GM19397 (cell line): ENCODE results near the gene MTM1.

ENCODE experiments used
- ATAC-seq: cut with Tn5 transposase; IDR thresholded peaks from one replicate; pipeline ENCODE4 v1.9.1; 2021; ENCODE audit warnings: mild to moderate bottlenecking, moderate library complexity; ENCODE audit not compliant: unreplicated experiment

The MTM1 gene

DNA sequence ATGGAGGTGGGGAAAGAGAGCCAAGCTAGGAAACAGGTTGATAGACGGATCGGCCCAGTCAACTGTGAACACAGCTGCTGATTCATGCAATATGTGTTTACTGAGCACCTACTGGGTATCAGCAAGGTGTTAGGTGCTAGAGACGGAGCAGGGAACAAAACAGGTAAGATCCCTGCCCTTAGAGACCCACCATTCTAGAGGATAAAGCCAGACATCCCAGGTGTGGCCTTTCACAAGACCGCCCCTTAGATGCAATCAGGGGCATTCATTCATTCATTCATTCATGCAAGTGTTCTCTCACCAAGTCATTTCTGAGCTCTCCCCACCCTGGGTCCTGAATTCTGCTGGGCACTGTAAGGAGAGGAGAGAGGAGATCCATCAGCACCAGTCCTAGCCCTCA lies 20.2 kb upstream of the MTM1 start:
- ATAC-seq, result no peak

DNA sequence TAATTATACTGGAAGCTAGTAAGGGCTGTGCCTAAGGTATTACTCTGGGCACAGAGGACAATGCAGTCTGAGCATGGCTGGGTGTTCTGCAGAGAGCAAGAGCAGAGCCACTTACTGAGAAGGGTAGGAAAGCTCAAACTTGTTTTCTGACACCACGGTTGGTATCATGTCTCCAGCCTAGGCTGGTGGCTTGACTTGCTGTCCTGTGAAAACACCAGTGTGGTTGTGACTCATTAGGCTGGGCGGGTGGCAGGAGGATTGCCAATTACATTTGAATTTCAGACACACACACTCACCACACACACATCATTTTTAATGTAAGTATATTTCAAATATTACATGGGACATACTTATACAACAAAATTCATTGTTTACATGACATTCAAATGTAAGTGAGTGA lies 19.7 kb upstream of the MTM1 start:
- ATAC-seq, result no peak

DNA sequence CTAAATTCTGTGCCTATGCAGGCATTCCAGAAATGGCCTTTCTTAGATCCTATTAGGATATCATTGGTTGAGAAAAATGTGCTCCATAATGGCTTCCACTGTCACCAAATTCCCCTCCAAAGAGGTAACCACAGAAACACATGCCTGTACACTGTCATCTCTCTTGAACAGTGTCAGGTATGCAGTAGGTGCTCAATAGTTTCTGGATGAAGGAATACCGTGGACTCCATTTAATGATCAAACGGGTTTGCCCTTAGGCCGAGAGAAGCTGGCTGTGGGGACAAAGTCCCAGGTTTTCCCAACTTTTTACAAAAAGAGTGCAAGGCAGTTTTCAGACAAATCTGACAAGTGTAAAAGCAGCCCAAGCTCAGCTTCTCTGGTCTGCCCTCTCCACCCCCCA lies 16.5 kb upstream of the MTM1 start:
- no peak for ATAC-seq

DNA sequence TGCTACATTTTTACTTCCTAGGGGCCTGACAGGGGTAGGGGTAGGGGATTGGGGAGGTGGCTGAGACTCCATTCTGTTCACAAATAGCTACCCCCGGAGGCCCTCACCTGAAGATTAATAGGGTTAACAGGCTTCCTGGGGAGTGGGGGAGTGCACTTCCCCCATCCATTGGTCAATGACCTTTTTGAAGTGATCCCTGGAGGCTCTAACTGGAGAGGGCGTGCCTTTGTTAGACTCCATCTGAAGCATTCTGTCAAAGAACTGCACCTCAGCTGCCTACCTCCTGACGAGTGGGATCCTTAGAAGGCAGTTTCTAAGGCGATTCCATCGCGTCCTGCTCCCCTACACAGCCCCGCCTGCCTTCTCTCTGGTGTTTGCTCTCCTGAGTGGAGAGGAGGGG lies 10.0 kb upstream of the MTM1 start:
- ATAC-seq, result no peak

DNA sequence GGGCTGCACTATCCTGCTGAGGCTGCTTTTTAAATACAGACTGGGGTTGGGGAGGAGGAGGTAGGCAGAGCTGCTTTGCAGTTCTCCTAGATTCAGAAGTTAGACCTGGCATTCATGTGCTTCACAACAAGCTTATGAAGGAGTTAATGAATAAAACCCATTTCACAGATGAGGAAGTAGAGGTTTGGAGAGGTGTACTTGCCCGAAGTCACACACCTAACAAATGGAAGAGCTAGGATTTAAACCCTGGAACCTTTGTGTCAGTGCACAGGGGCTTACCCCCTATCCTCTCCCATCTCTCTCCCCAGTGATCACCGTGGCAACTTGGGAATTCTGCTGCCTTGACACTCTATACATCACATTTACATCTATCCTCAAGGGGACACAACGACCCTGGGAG lies 3.6 kb upstream of the MTM1 start:
- no peak for ATAC-seq

DNA sequence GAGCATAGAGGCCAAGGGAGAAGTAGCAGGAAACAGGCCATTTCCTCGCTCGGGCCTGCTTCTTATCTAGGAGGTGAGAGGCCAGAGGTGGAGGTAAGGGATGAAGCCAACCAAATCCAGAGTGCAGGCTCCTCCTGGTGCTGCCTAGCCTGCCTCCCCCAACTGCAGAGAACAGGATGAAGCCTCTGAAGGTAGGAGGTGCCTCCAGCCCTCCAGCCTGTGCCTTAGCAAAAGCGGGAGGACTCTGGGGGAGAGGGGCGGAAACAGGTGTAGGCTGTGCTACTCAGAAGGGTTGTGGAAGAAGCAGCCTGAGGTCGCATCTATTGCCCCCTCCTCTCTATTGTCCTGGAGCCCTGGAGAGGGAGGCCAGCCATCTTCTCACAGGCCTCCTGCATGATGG lies 2.9 kb upstream of the MTM1 start:
- ATAC-seq, result no peak

DNA sequence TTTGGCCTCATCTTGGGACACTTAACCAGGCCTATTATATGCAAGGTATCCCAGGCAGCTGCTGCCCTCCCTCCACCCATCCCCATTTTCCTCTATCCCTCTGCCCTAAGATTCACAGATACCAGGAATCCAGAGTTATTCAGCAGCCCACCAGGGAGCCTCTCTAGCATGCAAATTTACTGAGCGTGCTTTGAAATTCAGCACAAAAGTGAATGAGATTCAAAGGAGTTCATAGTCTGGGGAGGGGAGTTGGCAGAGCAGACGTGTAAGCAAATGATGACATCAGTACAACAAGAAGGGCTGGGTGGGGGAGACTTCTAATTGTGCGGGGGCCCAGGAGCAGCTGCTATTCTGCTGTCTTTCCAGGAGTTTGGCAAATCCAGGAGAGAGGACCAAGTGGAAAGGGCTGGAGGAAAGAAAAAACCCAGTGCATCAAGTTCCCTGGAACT lies 1.7 kb upstream of the MTM1 start:
- ATAC-seq, result no peak

DNA sequence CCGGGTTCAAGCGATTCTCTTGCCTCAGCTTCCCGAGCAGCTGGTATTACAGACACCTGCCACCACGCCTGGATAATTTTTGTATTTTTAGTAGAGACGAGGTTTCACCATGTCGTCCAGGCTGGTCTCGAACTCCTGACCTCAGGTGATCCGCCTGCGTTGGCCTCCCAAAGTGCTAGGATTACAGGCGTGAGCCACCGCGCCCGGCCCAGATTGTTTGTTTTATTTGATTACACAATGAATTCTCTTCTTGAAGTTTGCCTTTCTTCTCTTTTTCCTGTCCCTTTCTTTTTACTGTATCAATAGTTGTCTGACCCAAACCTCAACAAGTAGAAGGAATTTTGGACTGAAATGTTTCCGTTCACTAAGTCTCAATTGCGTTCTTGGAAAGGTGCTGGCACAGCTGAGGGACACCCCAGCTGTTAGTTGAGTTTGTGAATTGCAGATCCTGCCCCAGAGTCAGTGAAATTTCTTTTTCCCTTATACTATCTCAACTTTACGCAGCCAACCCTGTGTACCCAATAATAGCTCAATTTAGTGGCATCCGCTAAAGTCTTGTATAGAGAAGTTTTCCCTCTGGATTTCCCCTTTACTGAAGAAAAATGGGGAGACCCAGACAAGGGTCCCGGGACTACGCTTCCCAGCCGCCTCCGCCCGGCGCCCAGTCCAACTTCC lies 639 bp upstream of the MTM1 start:
- ATAC-seq, result no peak

DNA sequence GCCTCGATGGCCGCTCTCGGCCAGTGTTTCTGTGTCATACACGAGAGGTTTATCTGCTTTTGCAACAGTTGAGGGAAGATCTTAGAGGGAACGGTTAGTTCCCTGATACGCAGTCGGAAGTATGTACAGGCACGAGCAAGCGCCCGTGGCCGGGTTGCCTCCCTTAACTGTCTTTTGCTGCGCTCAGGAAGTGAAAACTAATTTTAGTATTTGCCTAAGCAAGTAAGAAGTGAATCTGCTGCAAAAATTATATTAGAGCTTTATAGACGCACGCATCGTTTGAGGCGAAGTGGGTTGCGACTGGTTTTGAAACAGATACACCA lies 695 bp downstream of the MTM1 start:
- ATAC-seq, result peak; percentile 14

DNA sequence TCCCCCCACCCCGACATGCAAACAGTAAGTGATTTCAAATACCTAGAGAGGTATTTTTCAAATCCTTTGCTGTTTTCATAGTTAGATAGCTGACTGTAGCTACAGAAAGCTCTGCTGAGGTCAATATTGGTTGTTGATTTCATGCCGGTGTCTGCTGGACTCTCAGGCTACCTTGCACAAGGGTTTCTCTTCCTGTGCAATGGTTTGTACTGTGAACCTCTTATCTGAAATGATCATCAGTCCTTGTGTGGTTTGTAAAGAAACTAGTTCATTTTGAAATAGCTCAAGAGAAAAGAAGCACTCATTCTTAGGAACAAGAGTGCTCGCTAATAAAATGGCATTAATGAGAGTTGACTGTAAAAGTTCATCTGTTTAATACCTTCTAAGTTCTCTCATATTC lies 2.1 kb downstream of the MTM1 start:
- ATAC-seq, result no peak

DNA sequence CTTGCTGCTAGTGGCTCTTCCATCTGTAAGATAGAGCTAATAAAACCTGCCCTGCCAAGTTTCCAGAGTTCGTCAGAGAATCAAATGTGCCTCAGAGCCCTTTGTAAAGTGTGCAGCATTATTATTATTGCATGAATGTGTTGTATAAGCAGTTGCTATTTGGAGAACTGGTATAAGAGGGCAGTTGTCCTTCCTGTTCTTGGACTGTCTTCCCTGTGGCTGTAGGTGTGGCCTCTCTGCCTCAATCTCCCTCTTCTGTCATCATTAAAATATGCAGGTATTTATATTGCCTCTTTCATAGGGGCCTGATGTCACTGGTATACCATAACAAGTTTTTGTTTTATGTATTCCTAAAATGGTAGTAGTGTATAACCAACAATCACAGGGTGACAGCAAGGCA lies 3.8 kb downstream of the MTM1 start:
- no peak for ATAC-seq

DNA sequence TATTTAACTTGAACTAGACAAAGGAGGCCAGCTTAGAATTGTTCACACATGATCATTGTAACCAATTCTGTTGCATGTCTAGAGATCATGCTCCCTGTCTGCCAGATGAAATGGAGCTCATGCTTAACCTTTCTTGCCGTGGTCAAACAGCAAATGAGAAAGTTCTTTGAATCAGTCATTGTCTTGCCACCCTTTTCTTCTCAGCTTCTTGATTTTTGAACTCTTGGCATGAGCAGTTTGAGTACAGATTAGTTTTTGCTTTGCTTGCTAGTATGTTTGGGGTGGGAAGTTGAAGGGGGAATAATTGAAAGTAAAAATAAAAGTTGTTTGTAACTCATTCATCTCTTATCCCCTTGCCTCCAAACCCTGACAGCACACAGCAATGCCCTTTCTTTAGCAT lies 4.7 kb downstream of the MTM1 start:
- no peak for ATAC-seq

DNA sequence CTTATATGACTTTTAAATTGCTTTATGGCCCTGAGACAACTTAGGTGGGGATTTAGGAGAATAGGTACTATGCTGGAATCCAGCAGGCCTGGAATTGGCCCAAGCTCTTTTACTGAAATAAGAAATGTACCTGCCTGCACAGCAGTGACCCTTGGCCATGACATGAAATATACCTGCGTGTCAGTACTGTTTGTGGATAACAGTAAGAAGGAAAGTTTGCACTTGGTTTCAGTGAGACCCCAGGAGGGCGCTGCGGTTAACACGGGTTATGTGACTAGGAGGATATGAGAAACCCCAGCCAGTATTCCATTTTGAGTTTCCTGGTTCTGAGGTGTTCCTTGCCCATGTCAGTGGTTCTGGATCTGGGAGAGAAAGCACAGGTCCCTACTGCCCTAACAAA lies 5.3 kb downstream of the MTM1 start:
- peak; percentile 52 for ATAC-seq

DNA sequence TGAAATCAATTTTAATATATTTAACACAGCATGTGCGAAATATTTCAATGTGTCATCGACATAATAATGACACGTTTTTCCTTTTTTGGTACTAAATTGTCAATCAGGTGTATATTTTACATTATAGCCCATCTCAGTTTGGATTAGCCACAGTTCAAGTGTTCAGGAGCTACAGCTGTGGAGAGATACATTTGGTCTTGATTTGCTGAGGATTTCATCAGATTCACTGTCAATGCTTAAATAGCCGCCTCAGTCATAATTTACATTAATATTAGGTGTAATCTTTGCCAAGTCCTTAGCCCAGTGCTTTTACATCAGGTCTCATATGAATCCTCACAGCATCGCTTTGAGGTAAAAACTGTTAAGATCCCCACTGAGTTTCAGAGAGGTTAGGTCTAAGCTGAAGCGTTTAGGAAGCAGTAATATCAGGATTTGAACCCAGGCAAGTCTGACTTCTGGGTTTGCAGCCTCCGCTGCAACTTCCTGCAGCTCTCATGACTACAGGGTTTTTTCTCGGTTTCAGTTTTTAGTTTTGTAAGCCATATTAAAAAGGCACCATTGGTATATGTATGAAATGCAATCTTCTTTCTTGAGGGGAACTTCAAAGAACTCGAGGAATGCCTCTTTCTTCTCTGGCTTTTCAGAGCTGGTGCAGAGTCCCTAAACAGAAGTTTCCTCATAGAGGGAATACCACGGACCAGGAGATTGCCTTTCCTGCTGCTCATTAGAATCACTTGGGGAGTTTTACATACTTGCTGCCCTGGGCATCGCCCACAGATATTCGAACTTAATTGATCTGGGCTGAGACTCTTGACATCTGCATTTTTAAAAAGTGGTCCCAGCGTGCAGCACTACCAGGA lies 6.4 kb downstream of the MTM1 start:
- peak; percentile 63 for ATAC-seq

DNA sequence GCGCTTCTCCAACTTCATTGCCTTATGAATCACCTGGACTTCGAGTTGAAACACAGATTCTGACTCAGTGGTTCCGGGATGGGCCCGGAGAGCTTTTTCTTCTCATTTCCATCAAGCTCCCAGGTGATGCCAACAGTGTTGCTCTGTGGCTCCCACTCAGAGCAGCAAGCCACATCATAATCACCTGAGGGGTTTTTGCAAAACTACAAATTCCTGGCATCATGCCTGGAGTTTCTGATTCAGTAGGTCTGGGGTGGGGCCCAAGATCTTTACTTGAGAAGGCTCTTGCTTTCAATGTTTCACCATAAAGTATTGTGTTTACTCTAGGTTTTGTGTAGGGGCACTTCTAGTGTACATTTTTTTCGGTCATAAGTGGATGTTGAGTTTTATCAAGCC lies 7.0 kb downstream of the MTM1 start:
- no peak for ATAC-seq

DNA sequence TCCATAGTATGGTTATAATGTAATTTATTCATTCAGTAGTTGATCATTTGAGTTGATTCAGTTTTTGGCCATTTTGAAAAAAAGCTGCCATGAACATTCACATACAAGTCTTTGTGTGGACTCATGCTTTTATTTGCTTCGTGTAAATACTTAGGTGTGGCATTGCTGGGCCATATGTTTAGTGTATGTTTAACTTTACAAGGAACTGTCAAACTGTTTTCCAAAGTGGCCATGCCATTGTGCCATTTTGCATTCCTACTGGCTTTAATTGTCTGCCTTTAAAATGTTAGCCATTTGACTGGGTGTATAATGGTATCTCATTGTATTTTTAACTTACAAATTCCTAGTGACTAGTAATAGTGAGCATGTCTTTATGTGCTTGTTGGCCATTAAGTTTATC lies 8.8 kb downstream of the MTM1 start:
- no peak for ATAC-seq

DNA sequence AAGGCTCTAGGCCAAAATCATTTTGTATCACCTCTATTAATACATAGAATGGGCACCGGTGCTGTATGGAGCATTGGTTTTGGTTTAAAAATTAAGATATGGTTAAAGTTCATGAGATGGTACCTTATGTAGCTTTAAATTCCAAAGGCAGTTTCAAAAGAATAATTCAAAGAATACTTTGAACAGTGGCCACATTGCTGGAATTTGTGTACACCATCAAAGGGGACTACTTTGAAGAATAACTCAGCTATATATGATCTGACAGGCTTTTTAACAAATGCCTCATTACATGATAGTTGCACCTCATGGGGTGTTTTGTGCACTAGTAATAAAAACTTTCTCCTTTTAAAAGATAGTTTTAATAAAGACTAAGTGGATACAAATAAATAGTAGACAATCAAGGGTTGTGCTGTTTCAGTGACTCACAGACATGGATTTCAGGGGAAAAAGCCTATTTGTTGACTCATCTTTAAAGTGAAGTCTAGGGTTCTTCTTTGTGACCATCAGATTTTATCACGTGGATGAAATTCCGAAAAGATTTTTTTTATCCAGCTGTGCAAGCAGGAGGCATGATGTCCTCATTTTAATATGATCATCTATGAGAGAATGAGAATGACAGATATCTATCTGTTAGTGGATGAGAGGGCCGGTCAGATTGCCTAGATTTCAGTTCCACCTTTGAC lies 12.8 kb downstream of the MTM1 start:
- ATAC-seq, result no peak

DNA sequence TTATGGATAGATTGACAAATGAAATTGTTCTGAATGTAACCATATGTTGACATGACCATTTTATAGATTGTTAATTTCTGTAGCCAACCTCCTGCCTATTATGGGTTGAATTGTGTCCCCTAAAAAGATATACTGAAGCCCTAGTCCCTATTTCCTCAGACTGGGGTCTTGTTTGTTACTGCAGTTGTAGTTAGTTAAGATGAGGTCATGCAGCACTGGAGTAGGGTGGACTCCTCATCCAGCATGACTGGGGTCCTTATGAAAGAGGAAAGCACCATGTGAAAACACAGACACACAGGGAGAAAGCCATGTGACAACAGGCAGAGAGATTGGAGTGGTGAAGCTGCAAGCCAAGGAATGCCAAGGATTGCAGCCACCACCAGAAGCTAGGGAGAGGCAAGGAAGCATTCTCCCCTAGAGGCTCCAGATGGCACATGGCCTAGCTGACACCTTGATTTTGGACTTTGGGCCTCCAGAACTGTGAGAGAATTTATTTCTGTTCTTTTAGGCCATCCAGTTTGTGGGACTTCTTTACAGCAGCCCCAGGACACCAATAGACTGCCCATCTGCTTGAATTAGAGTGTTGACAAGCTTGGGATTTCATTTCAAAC lies 14.0 kb downstream of the MTM1 start:
- ATAC-seq, result no peak

DNA sequence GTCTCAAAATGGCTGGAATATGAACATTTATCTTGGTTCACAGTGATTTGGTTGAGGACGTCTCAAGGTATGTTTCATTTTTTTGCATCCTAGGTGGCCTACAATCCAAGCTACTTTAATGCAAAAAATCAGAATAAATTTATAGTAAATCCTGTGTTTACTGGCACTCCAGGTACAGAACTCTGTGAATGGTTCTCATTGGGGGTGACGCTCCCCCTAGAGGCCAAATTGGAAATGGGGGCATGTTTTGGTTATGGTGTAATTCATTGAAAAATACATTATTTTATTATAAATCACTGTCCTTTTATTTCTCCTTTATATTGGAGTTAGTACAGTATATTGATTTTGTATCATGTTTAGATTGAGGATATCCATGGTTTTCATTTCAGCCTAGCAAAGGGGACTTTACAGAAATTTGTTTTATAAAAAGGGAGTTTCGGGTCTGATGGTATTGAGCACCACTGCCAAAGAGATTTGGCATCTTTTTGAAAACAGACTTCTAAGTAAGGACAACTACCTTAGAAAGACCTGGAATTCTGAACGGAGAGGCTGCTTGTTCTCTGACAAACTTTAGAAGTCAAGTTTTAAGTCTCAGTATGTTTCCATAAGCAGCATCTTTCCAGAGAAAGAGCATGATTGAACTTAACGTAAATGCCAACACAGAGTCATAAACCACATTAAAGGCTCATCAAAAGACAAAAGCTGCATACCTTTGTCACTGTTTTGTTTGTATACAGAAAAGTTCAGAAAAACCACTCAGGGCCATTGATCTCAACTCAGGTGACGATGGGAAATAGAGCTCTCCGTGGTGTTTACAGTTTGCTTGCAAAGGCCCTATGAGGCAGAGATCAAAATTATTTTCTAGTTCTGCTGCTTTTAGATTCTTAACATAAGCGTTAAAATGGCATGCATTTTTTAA lies 19.4 kb downstream of the MTM1 start:
- ATAC-seq, result no peak

DNA sequence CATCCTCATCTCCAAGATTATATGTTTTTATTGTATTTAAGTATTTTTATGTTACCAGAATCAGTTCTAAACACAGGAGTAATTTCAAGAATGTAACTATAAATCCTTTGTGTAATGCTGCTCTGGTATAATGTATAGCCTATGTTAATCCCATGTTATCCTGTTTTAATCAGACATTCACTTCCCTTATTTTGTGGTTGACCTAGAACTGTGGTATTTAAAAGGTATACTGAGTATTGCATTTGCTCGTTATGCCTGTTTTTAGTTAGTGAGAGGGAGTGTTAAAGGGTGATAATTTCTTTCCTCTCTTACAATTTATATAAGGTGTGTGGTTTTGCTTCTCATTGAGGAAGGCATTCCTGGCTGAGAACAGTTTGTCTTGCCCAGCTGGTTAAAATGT lies 26.2 kb downstream of the MTM1 start:
- no peak for ATAC-seq

DNA sequence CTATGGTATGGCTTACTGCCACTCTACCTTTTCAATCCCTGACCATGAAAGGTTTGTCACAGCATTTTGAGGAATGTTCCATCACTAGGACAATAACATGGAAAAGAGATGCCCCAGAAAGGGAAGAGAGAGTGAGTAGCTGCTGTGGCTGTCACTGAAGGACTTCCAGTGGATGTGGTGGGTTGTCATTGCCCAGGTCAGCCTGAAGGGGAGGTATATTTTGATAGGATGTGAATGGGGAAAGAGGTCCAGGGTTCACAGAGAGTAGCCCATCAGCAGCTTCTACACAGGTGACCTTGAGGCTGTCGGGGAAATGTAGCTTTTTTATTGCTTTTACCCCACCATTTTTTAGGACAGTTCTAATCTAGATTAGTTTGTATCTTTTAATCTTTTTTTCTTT lies 30.8 kb downstream of the MTM1 start:
- no peak for ATAC-seq
